HTERT RPE-1 (cell line): ENCODE measurements around the gene P2RY2.
"Not testable (repeated sequence)": the region's sequence is repeated elsewhere in the genome, so short reads cannot be mapped to it uniquely, and the experiment has no call there.

Experiments used
- in situ Hi-C: fragments of 300-500 bp; cut with MboI; formaldehyde crosslinking; loops from 4 replicates; pipeline ENCODE4 v1.14.3; 2020; ENCODE audit warnings: low sequenced_read_pairs

The P2RY2 gene

DNA sequence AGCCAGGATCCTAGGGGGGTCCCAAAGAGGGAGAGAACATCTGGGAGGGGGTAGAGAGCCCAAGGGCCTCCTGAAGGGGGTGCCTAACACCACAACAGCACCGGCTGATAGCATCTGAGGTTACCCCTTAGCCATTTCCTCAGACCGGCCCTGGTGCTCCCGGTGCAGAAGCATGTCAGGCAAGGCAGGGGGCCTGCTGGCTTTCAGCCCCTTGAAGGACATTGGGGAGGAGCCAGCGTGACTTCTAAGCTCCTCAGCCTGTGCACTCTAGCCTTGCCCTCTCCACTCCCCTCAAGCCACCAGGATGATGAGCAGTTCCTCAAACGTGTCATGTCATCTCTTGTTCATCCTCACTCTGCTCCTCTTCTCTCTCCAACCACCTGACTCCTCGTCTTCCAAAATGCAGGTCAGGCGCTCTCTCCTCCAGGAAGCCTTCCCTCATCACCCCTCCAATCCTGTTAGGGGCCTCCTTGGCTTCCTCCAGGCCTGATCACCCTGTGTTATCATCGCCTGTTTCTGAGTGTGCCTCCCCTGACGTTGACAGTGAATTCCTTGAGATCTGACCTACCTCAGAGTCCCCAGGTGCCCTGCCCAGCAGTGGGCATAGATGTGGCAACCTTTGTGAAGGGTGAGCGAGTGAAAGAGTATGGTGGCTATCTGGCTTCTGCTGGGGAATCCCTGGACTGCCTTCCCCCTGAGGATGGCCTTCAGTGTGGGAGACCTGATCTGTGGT, 6.1 kb downstream of the P2RY2 start:
- in situ Hi-C loops: no loop called here

- in situ Hi-C loops: no loop called here
Measured at GRCh38 chr11:73225001-73225686, 7.1 kb downstream of the P2RY2 start.

DNA sequence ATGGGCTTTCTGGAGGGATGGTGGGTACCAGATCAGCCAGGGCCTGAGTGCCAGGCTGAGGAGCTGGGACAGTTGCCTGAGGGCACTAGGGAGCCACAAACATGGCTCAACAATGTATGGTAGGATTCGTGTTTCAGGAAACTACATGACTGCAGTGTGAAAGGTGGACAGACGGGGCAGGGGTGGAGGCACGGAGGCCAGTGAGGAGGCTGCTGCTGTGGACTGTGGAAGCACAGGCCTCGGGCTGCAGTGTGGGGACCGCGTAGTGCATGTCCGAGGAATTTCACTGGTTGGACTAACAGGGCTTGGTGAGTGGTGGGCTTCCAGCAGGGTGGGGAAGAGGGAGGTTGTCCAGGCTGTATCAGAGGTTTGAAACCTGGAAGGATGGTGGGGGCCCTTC, 7.8 kb downstream of the P2RY2 start:
- in situ Hi-C loops: no loop called here

GRCh38 chr11:73226297-73227006, 8.4 kb downstream of the P2RY2 start:
- in situ Hi-C loops: no loop called here

- in situ Hi-C loops: no loop called here
Measured at GRCh38 chr11:73227571-73228211, 9.6 kb downstream of the P2RY2 start.

DNA sequence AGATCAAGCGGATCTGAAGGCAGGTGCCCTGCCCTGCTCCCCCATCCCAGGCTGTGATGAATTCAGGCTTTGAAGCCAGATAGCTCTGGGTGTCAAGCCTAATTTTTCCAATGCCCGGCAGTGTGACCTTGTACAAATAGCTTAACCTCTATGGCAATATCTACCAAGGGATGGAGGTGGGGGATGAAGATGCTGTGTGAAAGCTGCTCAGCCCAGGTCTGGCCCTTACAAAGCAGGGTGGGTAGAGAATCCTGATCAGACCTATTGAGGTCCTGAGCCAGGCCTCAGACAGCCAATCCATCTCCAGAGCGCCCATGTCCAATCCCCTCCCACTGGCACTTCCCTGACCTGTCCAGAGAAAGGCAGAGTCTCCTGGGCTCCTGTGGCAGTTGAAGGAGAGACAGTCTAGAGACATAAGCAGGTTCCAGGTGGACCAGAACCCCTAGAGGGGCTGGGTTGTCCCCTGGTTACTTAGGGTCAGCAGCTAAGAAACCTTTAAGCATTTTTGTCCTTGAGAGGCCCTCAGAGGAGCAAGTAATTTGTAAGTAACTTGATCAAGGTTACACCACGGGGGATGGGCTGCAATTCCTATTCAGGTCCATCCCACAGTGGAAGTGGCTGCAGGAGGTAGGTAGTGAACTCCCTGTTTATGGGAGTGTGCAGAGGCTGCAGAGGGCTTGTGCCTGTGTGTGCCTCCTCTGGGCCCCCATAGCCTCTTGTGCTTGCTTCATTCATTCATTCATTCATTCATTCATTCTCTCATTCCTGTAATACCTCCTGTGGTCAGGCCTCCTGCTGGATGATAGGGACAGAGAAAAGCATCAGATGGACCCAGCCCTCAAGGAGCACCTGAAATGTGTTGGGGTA, 10.4 kb downstream of the P2RY2 start:
- in situ Hi-C loops: no loop called here

GRCh38 chr11:73229321-73229895, 11.3 kb downstream of the P2RY2 start:
- in situ Hi-C loops: no loop called here

DNA sequence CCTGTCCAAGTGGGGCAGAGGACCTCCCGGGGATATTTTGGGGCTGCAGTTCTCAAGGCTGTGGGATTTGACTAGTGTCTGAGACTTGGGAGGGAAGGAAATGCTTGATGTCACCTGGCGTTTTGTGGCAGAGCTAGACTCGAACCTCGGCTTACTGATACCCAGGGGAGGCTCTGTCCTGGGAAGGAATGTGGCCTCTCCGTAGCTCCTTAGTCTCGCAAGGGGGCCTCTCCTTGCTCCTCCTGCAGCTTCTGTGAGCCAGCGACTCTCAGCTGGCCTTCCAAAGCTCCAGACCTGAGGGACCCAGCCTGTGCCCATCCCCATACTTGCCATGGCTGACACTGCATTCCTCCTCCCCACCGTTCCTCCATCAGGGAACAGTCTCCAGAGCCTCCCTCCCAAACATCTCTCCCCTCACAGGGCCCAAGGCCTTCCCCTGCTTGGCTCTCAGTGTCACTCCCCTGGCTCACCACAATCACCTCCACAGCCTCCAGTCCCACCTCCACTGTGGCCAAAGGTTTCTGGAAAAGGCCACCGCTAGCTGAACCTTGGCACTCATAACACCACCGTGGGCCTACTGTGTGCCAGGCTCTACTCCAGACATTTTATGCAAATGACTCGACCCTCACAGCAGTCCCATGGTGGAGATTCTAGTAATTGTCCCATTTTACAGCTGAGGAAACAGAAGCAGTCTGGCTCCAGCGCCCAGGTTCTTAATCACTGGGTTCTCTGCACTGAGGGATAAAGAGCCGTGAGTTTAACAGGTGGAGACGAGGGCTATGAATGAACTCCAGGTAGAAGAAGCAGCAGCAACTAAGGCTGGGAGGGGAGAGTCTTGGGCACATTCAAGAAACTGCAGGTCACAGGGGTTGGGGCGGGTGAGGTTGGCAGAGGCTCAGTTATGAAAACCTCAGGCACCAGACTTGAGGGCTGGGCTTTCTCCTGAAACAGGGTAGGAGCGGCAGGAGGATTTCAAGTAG, 12.1 kb downstream of the P2RY2 start:
- in situ Hi-C loops: no loop called here

DNA sequence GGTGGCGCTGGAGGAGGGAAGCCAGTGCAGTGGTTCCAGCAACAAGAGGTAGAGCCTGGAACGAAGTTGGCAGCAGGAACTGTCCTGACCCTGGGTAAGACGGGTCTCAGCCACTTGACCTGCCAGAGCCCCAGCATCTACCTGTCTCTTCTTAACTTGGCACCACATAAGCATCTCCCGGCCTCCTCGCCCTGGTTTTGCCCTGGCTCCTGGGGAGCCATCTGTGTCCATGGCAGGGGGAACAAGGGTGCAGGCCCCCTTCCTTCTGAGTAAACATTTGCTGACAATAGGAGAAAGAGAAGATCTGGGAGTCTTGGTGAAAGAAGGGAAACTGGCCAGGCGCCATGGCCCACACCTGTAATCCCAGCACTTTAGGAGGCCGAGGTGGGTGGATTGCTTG, 12.8 kb downstream of the P2RY2 start:
- in situ Hi-C loops: no loop called here

GRCh38 chr11:73232487-73232886, 14.4 kb downstream of the P2RY2 start:
- in situ Hi-C loops: not testable (repeated sequence)

- in situ Hi-C loops: no loop called here
Measured at GRCh38 chr11:73233211-73233610, 15.1 kb downstream of the P2RY2 start.

- in situ Hi-C loops: no loop called here
Measured at GRCh38 chr11:73233692-73234470, 15.8 kb downstream of the P2RY2 start.

GRCh38 chr11:73234471-73235181, 16.5 kb downstream of the P2RY2 start:
- in situ Hi-C loops: no loop called here

GRCh38 chr11:73235236-73235786, 17.2 kb downstream of the P2RY2 start:
- in situ Hi-C loops: no loop called here

- in situ Hi-C loops: no loop called here
Measured at GRCh38 chr11:73236205-73236765, 18.2 kb downstream of the P2RY2 start.

DNA sequence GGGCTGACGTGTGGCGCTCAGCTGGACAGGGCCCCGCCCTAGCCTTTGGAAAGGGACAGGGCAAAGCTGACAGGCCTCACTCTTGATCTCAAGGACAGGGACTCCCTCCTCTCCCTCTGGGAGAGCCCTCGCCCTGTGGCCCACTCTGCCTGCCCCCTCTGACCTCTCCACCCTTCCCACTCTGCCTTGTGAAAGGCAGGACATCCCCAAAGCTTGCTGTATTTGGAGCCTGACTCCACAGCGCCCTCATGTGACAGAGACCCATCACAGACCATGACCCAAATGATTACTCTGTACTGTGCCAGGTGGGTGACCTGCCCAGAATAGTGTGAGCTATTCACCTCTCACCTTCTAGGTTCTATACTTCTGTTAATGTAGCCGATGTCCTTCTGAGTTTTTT, 18.8 kb downstream of the P2RY2 start:
- in situ Hi-C loops: no loop called here
